ENCODE results near the gene AFF2.
"Not testable (repeated sequence)": the region's sequence is repeated elsewhere in the genome, so short reads cannot be mapped to it uniquely, and the experiment has no call there.

AFF2 gene

GRCh38 chrX:148871422-148872160 lies 371.2 kb downstream of the AFF2 start:
- no peak for DNase-seq

GRCh38 chrX:148872161-148872535 lies 371.7 kb downstream of the AFF2 start:
- no peak for DNase-seq

DNA sequence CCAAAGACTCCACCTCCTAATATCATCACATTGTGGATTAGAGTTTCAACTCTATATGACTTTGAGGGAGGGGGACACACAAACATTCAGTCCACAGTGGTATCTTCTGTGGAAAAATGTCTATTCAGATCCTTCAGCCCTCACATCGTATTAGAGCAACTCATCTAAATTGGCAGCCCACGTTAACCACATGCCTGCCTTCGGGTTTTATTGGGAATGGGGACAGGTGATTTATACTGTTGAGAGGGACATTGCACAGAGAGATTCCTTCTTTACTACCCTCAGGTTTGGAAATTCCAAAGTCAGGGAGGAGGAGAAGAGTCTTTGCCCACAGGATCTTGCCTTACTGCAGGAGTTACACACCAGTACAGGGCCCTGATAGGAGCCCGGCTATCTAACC lies 372.5 kb downstream of the AFF2 start:
- no peak for DNase-seq

DNA sequence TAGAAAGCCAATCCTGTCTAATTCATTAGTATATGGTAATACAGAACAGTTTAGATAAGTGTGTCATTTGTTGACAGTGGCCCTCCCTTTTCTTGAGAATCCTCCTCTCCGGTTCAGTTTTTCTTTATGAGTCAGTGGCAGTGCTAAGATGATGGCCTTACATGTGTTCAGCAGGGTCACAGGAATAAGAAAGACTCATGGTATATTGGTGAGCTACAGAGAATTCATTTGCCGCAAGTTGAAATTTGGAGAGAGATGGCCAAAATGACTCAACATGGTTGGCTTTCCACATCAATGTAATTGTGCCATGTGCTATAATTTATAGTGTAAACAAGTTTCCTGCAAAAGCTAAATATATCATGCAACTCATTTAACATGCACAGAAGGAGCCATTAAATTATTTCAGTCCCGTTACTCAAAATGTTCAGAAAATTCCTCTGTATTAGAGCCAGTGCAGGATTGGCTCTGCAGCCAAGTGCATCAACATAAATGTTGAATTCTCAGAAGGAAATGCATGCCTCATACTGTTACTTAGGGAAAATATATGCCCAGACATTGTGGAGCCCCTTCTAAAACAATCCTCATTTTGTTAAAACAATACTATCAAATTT lies 374.3 kb downstream of the AFF2 start:
- DNase-seq: no peak

DNA sequence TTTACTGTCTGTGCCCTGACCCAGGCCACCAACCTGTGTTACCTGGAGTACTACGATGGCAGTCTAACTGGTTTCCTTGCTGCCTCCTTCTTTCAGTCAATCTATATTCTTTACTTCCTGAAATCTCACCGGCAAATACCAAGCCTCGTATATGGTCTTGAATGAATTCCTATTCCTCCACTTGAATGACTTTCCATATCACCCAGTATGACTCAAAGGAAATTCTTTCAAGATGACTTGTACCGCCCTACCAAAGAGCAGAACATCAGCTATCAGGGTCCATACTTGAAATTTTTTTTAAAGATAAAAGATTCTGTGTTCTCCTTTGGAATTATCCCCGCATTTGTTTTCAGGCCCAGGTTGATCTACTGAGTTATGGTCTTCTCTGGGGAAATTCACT lies 378.0 kb downstream of the AFF2 start:
- no peak for DNase-seq

DNA sequence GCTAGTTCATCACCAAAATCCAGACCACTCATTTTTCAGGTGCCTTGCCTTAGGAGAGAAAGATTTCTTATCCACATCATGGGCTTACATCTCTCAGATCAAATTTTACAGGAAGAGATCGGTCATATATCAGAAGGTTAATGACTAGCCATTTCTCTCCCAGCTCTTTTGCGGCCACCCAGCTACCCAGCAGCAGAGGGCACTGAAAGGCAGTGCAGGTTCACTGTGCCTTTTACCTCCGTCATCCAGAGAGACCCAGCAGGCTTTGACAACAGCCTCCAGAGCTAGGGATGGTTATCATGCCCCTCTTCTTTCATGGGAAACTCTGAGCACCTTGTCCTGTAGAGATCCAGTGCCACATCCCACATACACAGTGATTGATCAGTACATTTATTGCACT lies 384.8 kb downstream of the AFF2 start:
- no peak for DNase-seq

DNA sequence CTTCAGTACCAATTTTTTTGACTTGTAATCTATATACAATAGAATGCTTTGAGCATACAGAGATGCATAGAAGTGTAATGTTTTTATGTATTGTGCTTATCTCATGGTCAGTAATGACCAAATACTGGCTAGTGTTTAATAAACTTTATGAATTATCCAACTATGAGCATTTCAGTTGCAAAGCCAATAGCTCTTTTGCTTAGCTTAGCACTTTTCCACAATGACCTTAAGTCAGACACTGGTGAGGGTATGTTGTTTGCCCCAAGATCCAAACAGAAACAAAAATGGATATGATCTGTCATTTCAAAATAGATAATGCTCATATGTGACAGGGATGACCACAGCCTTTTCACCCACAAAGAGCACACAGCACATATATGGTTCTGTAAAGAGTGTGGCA lies 393.0 kb downstream of the AFF2 start:
- DNase-seq: no peak

DNA sequence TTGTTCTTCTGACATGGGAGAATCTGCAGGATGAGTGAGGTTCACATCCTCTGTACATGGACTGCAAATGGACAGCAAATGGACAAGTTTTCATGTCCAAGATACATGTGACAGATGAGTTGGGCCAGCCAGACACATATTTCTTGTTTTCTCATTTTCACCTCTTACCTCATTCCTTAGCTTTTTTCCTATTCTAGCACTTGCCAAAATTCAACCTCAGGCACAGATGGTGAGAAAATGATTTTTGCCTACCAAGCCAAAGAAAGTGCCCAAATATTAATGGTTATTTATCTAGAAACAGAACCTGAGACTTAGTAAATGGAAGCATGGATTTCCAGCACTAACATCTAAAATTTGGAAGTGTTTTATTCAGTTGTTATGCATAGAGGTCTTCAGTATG lies 402.2 kb downstream of the AFF2 start:
- no peak for DNase-seq

DNA sequence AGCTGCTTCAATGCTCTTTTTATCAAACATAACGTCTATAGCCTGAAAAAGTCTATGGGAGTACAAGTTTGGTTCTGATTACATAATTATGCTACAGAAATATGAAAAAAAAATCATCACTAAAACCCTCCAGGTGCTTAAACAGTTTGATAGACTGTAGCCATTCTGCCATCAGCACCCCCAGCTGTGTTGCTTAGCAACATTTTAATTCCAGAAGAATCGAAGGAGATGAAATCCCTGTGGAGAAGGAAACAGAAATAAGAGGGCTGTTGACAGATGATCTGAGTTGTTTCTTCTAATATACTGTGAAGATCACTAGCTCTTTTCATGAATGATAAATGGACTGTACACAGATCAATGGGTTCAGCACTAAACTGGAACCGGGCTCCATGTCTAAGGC lies 402.8 kb downstream of the AFF2 start:
- no peak for DNase-seq

- no peak for DNase-seq
Observed at GRCh38 chrX:148904421-148905111, 404.1 kb downstream of the AFF2 start.

DNA sequence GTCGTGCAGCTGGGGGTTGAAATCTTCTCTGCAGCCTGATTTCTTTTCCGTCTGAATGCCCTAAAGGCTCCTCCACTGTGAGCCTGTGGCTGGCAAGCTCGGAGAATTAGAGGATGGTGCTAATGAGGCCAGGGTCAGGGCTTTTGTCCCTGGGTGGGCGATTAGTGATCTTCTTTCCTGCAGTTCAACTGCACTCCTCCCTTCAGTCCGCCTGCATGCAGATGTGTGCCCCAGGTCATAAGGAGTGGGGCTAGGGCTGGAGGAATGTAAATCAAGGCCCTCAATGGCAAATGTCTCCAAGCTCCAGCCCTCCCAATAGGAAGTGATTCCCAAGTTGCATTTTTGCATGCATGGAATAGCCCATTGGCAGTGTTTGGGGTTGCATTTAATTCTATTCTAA lies 405.0 kb downstream of the AFF2 start:
- no peak for DNase-seq

- not testable (repeated sequence) for DNase-seq
Observed at GRCh38 chrX:148906628-148907027, 406.2 kb downstream of the AFF2 start.

DNA sequence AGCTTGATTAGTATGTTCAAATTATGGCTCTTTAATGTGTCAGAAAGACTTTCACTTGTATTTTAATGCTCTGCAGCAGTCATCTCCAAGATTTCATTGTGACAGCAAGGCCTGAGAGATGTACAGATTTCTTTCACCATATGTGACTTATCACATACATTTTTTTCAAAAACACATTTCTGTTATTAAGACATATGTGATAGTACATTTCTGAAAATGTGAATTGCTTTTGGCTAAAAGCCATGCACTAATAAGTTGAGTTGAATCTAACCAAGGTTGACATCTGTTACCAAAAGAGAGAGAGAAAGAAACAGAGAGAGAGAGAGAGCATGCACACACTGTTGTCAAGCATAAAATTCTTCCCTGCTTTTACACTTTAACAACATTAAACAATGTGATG lies 409.3 kb downstream of the AFF2 start:
- no peak for DNase-seq

DNA sequence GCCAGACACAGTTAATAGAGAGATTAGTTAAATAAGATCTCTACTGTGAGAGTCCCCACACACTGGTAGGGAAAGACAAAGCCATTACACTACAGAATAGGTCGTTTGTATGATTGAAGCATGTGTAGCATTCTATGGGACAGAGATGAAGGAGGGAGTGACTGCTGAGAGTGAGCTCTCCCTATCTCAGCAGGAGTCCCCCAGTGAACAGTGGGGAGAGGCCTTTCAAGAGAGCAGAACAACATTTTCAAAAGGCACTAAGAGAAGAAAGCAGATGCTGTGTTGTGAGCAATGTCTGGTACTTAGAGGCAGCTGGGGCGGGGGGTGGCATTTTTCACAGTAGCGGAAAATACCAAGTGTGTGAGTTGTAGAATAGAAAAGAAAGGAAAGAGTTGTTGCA lies 413.6 kb downstream of the AFF2 start:
- DNase-seq: no peak

- no peak for DNase-seq
Observed at GRCh38 chrX:148914783-148915182, 414.4 kb downstream of the AFF2 start.

DNA sequence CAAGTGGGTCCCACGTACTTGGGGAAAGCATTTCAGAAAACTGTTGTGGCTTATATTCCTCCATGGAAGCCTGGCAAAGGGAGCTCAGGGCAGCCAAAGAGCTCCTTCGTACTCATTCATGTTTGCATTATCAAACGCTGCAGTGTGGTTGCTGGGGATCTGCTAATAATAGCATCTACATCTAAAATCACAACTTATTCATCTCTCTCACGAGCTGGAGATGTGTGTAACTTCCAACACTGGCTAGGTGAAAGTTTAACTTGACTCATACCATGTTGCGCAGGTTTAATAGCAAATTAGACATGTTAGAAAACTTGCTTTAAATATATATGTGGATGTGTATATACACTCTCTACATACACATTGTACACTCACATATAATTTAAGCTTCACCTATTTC lies 415.1 kb downstream of the AFF2 start:
- no peak for DNase-seq

- DNase-seq: no peak
Observed at GRCh38 chrX:148917441-148917840, 417.0 kb downstream of the AFF2 start.

DNA sequence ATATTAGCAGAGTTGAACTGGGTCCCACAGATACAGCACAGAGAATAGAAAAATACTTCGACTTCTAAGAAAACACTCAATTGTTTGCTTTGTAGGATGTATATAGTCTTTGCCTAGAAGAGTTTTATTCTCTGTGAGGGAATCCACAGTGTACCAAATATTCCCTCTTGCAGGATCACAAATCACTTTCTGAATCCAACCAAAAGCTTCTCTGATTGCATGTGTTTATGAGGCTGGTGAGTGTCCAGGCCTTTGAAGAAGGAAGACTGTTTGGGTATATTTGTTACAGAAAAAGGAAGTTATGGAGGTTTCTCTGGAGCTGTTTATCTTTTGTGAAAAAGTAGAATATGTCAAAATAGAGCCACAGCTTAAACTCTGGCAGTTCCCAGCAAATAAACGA lies 423.2 kb downstream of the AFF2 start:
- no peak for DNase-seq

DNA sequence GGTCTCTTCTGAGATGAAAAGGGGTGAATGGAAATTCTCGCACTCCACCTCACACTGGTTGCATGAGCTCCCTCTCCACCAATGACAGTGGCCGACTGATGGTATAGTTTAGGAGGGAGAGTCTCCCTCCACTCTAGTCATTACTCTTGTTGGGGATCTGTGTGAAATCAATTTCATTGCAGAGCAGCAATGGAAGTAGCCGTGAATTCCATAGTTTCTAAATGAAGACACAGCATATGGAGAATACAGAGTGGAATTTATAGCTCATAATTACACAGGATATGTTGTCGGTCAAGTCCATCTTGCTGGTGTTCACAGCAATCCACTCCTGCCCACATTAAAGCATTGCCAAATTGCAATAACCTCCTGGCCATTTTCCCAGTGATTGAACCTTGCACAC lies 426.0 kb downstream of the AFF2 start:
- no peak for DNase-seq

DNA sequence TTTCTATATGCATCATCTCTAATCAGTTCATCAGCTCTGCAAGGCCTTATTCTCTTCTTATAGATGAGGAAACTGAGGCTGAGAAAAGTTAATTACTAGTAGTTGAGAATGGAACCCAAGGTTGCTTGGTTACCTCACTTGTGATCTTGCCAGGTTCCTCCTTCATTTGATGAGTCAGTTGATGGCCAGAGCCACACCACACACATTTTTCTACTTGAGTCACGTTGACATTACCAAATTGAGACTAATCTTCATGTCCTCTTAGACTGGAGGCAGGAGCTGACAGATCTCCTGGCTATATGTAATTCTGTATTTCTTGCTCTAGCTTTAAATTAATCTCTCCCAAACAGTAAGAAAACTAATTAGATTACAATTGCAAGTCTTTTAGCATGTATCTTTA lies 428.4 kb downstream of the AFF2 start:
- no peak for DNase-seq

DNA sequence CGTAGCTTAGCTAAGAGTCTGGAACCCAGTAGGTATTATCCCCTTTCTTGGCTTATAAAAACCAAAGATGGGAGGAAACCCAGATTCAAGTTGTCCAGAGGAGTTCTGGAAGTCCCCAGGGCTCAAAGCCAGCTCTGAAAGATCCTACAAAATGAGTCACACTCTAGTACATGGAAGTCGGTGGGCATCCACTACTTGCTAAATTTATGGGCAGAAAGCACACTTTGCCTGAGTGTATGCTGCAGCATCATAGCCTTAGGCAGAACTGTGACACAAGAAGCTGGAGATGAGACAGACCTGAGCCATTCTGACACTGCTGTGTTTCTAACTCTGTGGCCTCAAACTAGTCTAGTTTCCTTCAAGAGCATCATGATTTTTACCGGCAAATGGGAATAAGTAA lies 429.3 kb downstream of the AFF2 start:
- no peak for DNase-seq

GRCh38 chrX:148930206-148930729 lies 429.9 kb downstream of the AFF2 start:
- DNase-seq: no peak

GRCh38 chrX:148933881-148934280 lies 433.5 kb downstream of the AFF2 start:
- DNase-seq: no peak

- DNase-seq: no peak
Observed at GRCh38 chrX:148938348-148938747, 437.9 kb downstream of the AFF2 start.
